Brain microvascular endothelial cell (primary cell): ENCODE data around the gene AIM2.
A peak's percentile ranks its signal among the peaks of the same experiment; 100 is the strongest.

Source experiments
- DNase-seq: peaks from one replicate; pipeline ENCODE4 v3.0.0-alpha.2; 2020
- H3K27ac ChIP-seq: fragments of 250-450 bp; sonication (Bioruptor Pico); 2 replicates; pipeline ENCODE4 v1.5.1; 2020; ENCODE audit warnings: mild to moderate bottlenecking, moderate library complexity
- H3K27me3 ChIP-seq: fragments of 250-450 bp; sonication (Bioruptor Pico); replicated peaks from 2 replicates; pipeline ENCODE4 v1.5.1; 2020; ENCODE audit warnings: mild to moderate bottlenecking
- H3K36me3 ChIP-seq: fragments of 250-450 bp; sonication (Bioruptor Pico); replicated peaks from 2 replicates; pipeline ENCODE4 v1.5.1; 2020; ENCODE audit warnings: mild to moderate bottlenecking
- H3K4me3 ChIP-seq: 2 replicates; pipeline ENCODE4 v1.5.1; 2011; ENCODE audit warnings: low read depth, mild to moderate bottlenecking, control low read depth, low read length, moderate library complexity
- CTCF ChIP-seq: IDR thresholded peaks from 2 replicates; pipeline ENCODE4 v1.5.1; 2011; ENCODE audit warnings: low read depth, mild to moderate bottlenecking, moderate library complexity, low read length, control low read depth, inconsistent platforms; ENCODE audit errors: missing control alignments
- in situ Hi-C: cut with HindIII; loops from 2 replicates; pipeline ENCODE4 v1.10.0; 2017; ENCODE audit warnings: low sequenced_read_pairs, low pct_ligation_motif_present

The AIM2 gene

GRCh38 chr1:159023723-159024122, 52.8 kb downstream of the AIM2 start:
- no peak for TF ChIP-seq CTCF
- no peaks in the 10 kb centered on the region for H3K27me3 ChIP-seq
- no peak overlapping the region for H3K27ac ChIP-seq
- in situ Hi-C loops, result no loop called here
- DNase-seq, result no peak
- H3K36me3 ChIP-seq, result peaks cover 31% of the 10 kb centered on the region
- H3K4me3 ChIP-seq, result no peak overlapping the region

DNA sequence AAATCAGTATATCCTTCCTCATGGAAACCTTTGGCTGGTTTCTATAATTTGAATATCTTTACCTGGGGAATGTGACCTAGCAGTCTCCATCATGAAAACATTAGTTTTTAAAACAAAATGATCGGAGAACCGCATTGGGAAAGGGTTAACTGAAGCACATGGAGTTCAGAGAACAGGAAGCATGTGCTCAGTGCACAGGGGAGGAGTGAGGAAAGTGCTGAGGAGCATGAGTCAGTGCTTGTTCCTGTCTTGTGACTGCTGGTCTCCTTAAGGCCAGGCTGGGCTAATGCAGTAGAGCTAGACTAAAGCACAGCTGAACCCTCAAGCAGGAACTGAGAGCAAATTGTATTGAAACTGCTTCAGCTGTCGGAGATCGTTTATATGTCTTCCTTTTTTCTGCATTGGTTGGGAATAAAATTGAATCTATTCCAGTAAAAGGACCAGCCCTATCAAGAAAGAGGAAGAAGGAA, 61.1 kb downstream of the AIM2 start:
- Histone ChIP-seq H3K27ac (peak overlapping the region; percentile 67), H3K4me3 (no peak overlapping the region), H3K36me3 (peaks cover 33% of the 10 kb centered on the region), H3K27me3 (no peaks in the 10 kb centered on the region)
- TF ChIP-seq CTCF, result no peak
- in situ Hi-C loops, result no loop called here
- peak; percentile 93 for DNase-seq

GRCh38 chr1:159014851-159015250, 61.7 kb downstream of the AIM2 start:
- H3K27ac ChIP-seq, result peak overlapping the region; percentile 14
- in situ Hi-C loops, result no loop called here
- no peak for DNase-seq
- H3K27me3 ChIP-seq, result no peaks in the 10 kb centered on the region
- H3K4me3 ChIP-seq, result no peak overlapping the region
- TF ChIP-seq CTCF, result no peak
- H3K36me3 ChIP-seq, result peaks cover 28% of the 10 kb centered on the region

DNA sequence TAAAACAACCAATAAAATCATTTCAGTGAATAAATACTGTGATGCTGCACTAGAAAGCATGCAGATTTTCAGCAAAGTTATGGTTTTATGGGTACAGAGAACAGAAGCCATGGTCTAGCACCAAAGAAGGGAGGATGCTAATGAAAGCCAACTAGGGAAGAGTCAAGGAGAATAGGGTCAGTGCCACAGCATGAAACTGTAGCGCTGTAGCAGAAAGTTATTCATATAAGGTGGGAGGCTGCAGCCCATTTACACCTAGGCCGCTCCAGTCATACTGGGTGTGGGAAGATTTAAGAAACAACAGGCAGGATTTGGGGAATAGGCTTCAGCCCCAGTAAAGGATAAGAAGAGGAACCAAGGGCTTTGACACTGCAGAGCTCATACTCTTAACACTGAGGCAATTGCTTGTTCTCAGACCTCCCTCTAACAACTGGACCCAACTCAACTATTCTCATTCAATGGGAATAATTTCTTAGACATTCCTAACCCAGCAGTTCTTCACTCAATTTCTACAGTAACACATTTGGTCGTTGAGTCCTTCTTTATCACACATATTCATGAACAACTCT, 62.5 kb downstream of the AIM2 start:
- no peak overlapping the region for H3K27ac ChIP-seq
- H3K27me3 ChIP-seq, result no peaks in the 10 kb centered on the region
- TF ChIP-seq CTCF, result no peak
- no peak overlapping the region for H3K4me3 ChIP-seq
- in situ Hi-C loops, result no loop called here
- no peak for DNase-seq
- peaks cover 26% of the 10 kb centered on the region for H3K36me3 ChIP-seq

GRCh38 chr1:159012495-159012894, 64.1 kb downstream of the AIM2 start:
- no peaks in the 10 kb centered on the region for H3K27me3 ChIP-seq
- peaks cover 13% of the 10 kb centered on the region for H3K36me3 ChIP-seq
- H3K4me3 ChIP-seq, result peak overlapping the region; percentile 9
- no peak for TF ChIP-seq CTCF
- DNase-seq, result no peak
- no peak overlapping the region for H3K27ac ChIP-seq
- in situ Hi-C loops, result no loop called here
